Breast epithelium (tissue), 4 donors: ENCODE data around the gene MTMR1. TPM values are rescaled to one million over a fixed set of nuclear protein-coding genes. Genes with fewer than 3 reads are reported as not detected.

Source experiments
- DNase-seq, 2 donors: peaks; one replicate each; pipeline ENCODE4 v3.0.0-alpha.2; 2019; ENCODE audit warnings: low spot score in 2 of 2
- H3K27ac ChIP-seq, 2 donors: fragments of 200-600 bp; sonication (generic) in 1 of 2; one replicate each; pipeline ENCODE4 v1.5.1; 2016 to 2019; ENCODE audit warnings: mild to moderate bottlenecking in 1 of 2
- H3K27me3 ChIP-seq, 2 donors: fragments of 200-600 bp; sonication (generic) in 1 of 2; one replicate each; pipeline versions ENCODE4 v1.5.1 to v1.6.0; 2017 to 2019; ENCODE audit warnings: control low read depth in 1 of 2, mild to moderate bottlenecking in 1 of 2
- H3K36me3 ChIP-seq: fragments of 200-600 bp; one replicate; pipeline ENCODE4 v1.5.1; 2019
- H3K4me1 ChIP-seq, 2 donors: fragments of 200-600 bp; sonication (generic); one replicate each; pipeline ENCODE4 v1.5.1; 2016 to 2019; ENCODE audit warnings: control low read depth in 1 of 2
- H3K4me3 ChIP-seq, 3 donors: fragments of 200-600 bp; sonication (generic); 1 replicate in 2 of 3; 2 replicates in 1 of 3; pipeline ENCODE4 v1.5.1; 2016 to 2019; ENCODE audit warnings: mild to moderate bottlenecking in 3 of 3, moderate library complexity in 2 of 3
- H3K9me3 ChIP-seq, 2 donors: fragments of 200-600 bp; sonication (generic) in 1 of 2; one replicate each; pipeline ENCODE4 v1.5.1; 2016 to 2019; ENCODE audit warnings: control low read depth in 1 of 2
- POLR2A ChIP-seq: fragments of 450-650 bp; IDR thresholded peaks from one replicate; pipeline ENCODE4 v1.6.1; 2016; ENCODE audit warnings: antibody characterized with exemption, mild to moderate bottlenecking, moderate library complexity
- POLR2AphosphoS5 ChIP-seq, 3 donors: sonication (generic); formaldehyde crosslinking; IDR thresholded peaks; one replicate each; pipeline ENCODE4 v1.6.1; 2017; ENCODE audit warnings: antibody characterized with exemption in 3 of 3
- intact Hi-C: fragments of 100-400 bp; cut with DNase I; formaldehyde crosslinking; loops from one replicate; pipeline ENCODE4 v1.15.1; 2023; ENCODE audit warnings: low total_unique reads
- total RNA-seq, 3 donors: library from RNA; depleted of rRNA; stranded (reverse); fragments of >200 nt; gene quantifications; one replicate each; pipeline ENCODE4 v1.1.0, GENCODE V29; 2016
- TF ChIP-seq, protein P1 (sequence below), 3 donors: fragments of 450-650 bp; IDR thresholded peaks; one replicate each; pipeline ENCODE4 v1.5.1; 2016 to 2017; ENCODE audit warnings: antibody characterized with exemption in 3 of 3, mild to moderate bottlenecking in 3 of 3, moderate library complexity in 3 of 3

The MTMR1 gene
- total RNA-seq, 3 donors from 2014 or later: 13.6 to 35.6 (median 23.3) TPM

DNA sequence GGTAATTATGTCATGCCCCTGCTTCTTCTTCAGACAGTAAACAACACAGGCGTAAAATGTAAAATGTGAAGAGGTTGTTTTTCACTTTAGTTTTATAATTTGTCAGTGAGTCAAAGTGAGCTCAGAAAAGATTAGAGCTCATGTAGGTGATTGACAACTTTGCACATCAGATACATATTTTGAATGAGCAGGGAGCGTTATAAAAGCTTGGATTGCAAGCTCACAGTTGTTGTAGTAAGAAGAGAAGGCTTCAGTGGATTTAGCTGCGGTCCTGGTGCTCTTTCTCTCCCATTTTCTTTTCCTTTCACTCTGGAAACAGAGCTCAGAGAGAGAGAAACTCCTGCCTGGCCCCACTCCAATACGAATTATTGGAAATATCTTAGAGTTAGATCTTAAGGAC lies 26.4 kb downstream of the MTMR1 start:
- Histone ChIP-seq H3K4me1 (no peaks in the 10 kb centered on the region), H3K9me3 (peaks cover 0 to 1% of the 10 kb centered on the region in 2 donors), H3K27me3 (peaks cover 0 to under 1% of the 10 kb centered on the region in 2 donors), H3K36me3 (no peaks in the 10 kb centered on the region), H3K4me3 (no peak overlapping the region), H3K27ac (no peak overlapping the region)
- no peak for DNase-seq
- TF ChIP-seq POLR2A (no peak), POLR2AphosphoS5 (IDR thresholded peaks at IDR 0.05) (no peak)
- TF ChIP-seq, protein P1, sequence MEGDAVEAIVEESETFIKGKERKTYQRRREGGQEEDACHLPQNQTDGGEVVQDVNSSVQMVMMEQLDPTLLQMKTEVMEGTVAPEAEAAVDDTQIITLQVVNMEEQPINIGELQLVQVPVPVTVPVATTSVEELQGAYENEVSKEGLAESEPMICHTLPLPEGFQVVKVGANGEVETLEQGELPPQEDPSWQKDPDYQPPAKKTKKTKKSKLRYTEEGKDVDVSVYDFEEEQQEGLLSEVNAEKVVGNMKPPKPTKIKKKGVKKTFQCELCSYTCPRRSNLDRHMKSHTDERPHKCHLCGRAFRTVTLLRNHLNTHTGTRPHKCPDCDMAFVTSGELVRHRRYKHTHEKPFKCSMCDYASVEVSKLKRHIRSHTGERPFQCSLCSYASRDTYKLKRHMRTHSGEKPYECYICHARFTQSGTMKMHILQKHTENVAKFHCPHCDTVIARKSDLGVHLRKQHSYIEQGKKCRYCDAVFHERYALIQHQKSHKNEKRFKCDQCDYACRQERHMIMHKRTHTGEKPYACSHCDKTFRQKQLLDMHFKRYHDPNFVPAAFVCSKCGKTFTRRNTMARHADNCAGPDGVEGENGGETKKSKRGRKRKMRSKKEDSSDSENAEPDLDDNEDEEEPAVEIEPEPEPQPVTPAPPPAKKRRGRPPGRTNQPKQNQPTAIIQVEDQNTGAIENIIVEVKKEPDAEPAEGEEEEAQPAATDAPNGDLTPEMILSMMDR (IDR thresholded peaks at IDR 0.05): no peak
- intact Hi-C loops: loop anchor here (5.0 kb wide), 1 partner anchor 588 kb away; no protein-coding TSS in a partner anchor

DNA sequence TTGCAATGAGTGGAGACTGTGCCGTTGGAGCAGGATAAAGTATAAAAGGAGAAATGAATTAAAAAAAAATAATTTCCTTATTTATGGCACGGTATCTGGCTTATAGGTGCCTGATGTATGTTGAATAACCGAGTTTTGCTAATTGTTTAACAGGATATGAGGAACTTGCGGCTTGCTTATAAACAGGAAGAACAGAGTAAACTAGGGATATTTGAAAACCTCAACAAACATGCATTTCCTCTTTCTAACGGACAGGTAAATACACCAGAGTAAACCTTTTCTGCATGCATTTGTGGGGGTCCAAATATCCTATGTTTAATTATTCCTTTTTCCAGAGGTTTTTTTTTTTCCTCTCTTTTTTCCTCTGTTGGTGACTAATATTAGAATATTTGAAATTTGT lies 36.8 kb downstream of the MTMR1 start:
- H3K4me1 ChIP-seq: no peaks in the 10 kb centered on the region
- TF ChIP-seq POLR2A (no peak), POLR2AphosphoS5 (IDR thresholded peaks at IDR 0.05) (no peak)
- TF ChIP-seq, protein P1 (IDR thresholded peaks at IDR 0.05): no peak
- no peak for DNase-seq

DNA sequence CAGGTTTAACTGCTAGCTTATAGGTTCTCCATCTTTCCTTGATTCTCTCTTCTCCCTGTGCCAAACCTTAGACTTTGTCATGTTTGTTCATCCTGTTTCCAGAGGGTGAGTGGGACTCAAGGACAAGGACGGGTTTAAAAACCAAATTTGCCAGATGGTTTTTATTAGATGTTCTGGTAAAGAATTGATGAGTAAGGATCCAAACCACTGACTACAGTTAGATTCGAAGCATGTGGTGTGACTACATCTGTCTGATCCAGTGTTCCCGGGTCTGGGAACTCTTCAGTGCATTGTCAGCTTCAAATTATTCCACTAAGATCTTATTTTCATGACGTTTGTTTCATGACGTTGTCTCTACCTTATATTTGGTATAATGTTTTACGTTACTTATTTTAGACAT lies 37.5 kb downstream of the MTMR1 start:
- no peaks in the 10 kb centered on the region for H3K36me3 ChIP-seq
- intact Hi-C loops: no loop called here
- no peak overlapping the region for H3K4me3 ChIP-seq

More for the DNA sequence above, 36.8 kb downstream of the MTMR1 start:
- H3K27me3 ChIP-seq: peaks cover 0 to under 1% of the 10 kb centered on the region in 2 donors
- intact Hi-C loops: no loop called here
- no peak overlapping the region for H3K4me3 ChIP-seq
- H3K27ac ChIP-seq: no peak overlapping the region
- H3K36me3 ChIP-seq: no peaks in the 10 kb centered on the region
- H3K9me3 ChIP-seq: peaks cover 0 to 3% of the 10 kb centered on the region in 2 donors

DNA sequence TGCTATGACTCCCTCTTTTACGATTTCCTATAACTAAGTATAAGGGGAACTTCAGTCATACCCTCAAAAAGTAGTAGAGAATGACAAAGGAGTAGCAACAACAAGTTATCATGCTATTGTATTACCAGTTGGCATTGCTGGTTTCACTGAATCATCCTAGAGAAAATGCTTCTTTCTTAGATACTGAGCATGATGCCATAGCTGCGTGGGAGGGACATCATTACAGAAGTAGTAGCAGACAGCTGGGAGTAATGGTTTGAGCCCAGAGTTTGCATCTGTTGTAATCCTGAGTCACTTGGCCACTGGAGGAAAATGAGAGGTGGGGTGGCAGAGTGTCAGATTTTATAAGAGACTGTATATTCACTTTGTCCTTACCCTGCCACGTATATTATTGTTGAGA lies 38.6 kb downstream of the MTMR1 start:
- Histone ChIP-seq H3K4me3 (no peak overlapping the region), H3K27me3 (no peaks in the 10 kb centered on the region), H3K4me1 (no peaks in the 10 kb centered on the region), H3K27ac (no peak overlapping the region), H3K36me3 (no peaks in the 10 kb centered on the region), H3K9me3 (no peaks in the 10 kb centered on the region)
- no peak for DNase-seq
- intact Hi-C loops: no loop called here
- TF ChIP-seq POLR2AphosphoS5 (IDR thresholded peaks at IDR 0.05): no peak
- TF ChIP-seq, protein P1 (IDR thresholded peaks at IDR 0.05): no peak
- TF ChIP-seq POLR2A: no peak

More for the DNA sequence above, 37.5 kb downstream of the MTMR1 start:
- TF ChIP-seq POLR2A: no peak
- TF ChIP-seq, protein P1 (IDR thresholded peaks at IDR 0.05): no peak
- no peak overlapping the region for H3K27ac ChIP-seq
- H3K4me1 ChIP-seq: no peaks in the 10 kb centered on the region
- H3K9me3 ChIP-seq: no peaks in the 10 kb centered on the region
- no peaks in the 10 kb centered on the region for H3K27me3 ChIP-seq
- DNase-seq: no peak

DNA sequence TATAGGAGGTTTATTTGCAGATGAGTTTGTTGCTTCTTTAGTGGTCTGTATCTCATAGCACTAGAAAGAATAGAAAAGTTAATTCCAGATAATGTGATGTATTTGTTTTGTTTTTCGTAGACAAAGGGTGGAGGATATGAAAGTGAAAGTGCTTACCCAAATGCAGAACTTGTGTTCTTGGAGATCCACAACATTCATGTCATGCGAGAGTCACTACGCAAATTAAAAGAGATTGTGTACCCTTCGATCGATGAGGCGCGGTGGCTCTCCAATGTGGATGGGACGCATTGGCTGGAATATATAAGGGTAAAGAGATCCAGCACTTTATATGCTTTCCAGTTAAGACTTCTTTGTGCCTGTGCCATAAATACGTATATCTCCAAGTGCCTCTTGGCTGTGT lies 43.3 kb downstream of the MTMR1 start:
- Histone ChIP-seq H3K36me3 (no peaks in the 10 kb centered on the region), H3K27ac (no peak overlapping the region), H3K4me3 (no peak overlapping the region), H3K27me3 (peaks cover 0 to 4% of the 10 kb centered on the region in 2 donors), H3K4me1 (no peaks in the 10 kb centered on the region), H3K9me3 (no peaks in the 10 kb centered on the region)
- DNase-seq: no peak
- intact Hi-C loops: no loop called here
- TF ChIP-seq, protein P1 (IDR thresholded peaks at IDR 0.05): no peak
- TF ChIP-seq POLR2A (no peak), POLR2AphosphoS5 (IDR thresholded peaks at IDR 0.05) (no peak)
